Thymus (tissue), 11 donors: Measurements from ENCODE around the gene TRAPPC2B. TPM values are rescaled to one million over a fixed set of nuclear protein-coding genes. Genes with fewer than 3 reads are reported as not detected.
A peak's percentile ranks its signal among the peaks of the same experiment; 100 is the strongest.

Experiments
- DNase-seq, 9 donors: peaks; one replicate each; pipeline ENCODE4 v3.0.0-alpha.2; 2013; ENCODE audit warnings: low spot score in 9 of 9, low read depth in 6 of 9, missing footprints in 1 of 9
- H3K27ac ChIP-seq, 2 donors: one replicate each; pipeline ENCODE4 v1.5.1; 2013; ENCODE audit warnings: control low read depth in 1 of 2, low read depth in 1 of 2, low read length in 1 of 2, mild to moderate bottlenecking in 1 of 2, moderate library complexity in 1 of 2
- H3K27me3 ChIP-seq, 2 donors: one replicate each; pipeline ENCODE4 v1.5.1; 2013; ENCODE audit warnings: low read length in 1 of 2; ENCODE audit not compliant: control insufficient read depth in 2 of 2, insufficient read depth in 1 of 2
- H3K36me3 ChIP-seq, 2 donors: one replicate each; pipeline ENCODE4 v1.5.1; 2013; ENCODE audit warnings: low read length in 1 of 2, mild to moderate bottlenecking in 1 of 2, moderate library complexity in 1 of 2; ENCODE audit not compliant: control insufficient read depth in 2 of 2, insufficient read depth in 2 of 2
- H3K4me1 ChIP-seq, 2 donors: one replicate each; pipeline ENCODE4 v1.5.1; 2013; ENCODE audit warnings: low read length in 2 of 2; ENCODE audit not compliant: control insufficient read depth in 2 of 2, insufficient read depth in 2 of 2
- H3K4me3 ChIP-seq, 2 donors: one replicate each; pipeline ENCODE4 v1.5.1; 2013; ENCODE audit warnings: low read length in 2 of 2, control low read depth in 1 of 2, mild to moderate bottlenecking in 1 of 2
- H3K9me3 ChIP-seq, 2 donors: one replicate each; pipeline ENCODE4 v1.5.1; 2013; ENCODE audit warnings: low read length in 1 of 2, mild to moderate bottlenecking in 1 of 2; ENCODE audit not compliant: control insufficient read depth in 2 of 2, insufficient read depth in 1 of 2
- WGBS: extraction: QIAGEN DNeasy Blood & Tissue Kit; methylation state at CpG from one replicate; pipeline ENCODE4 v1.1.7; 2013; 5-methylcytosine and 5-hydroxymethylcytosine counted together
- polyA plus RNA-seq: library from polyadenylated mRNA; stranded (reverse); fragments of 200-250 nt; gene quantifications from one replicate; pipeline ENCODE4 v1.2.3, GENCODE V29; 2013
- total RNA-seq: library from RNA; stranded (reverse); fragments of 120-200 nt; gene quantifications from one replicate; pipeline ENCODE4 v1.2.4, GENCODE V29; 2013
- donor health status: healthy.

The TRAPPC2B gene
- total and polyA plus RNA-seq, 2 donors: 23.7 to 42.2 TPM

DNA sequence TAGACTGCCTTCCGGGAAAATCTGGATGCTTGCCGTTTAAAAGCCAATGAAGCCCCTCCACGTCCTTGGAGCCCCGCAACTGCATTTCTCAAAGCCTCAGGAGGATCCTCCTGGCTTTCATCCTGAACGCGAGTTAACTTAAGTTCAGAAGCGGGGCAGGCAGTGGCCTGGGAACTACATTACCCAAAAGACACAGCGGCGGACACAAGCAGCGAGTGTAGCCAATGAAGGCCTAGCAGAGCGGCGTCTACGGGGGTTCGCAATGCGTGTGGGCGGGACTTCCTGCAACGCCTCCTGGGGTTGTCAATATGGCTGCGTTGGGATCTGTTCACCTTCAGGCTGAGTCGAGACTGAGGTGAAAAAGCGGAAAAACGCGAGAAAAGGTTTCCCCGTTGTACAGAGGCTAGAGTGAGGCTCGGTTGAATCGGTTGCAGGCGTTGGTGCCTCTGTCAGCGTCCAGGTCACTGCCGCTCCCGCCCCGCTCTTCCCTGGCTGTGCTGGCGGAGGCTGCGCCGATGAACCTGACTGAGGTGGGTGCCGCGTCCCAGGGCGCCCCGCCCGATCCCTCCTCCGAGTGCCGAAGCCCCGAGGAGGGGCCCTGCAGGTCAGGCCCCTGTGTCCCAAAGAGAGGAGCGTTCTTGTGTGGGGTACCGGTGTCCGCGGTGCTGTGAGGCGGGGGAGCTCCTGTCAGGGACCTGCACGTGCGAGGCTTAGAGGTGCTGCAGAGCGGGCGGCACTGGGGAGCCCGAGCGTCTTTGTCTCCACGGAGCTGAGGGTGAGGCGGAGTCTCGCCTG is 47.7 kb downstream of the TRAPPC2B start, which contains the start of gene ZNF17:
Gene ZNF17, plus strand, starts transcription at position 285 of the 795 bp plus-strand sequence. CDS start 2,455 bp downstream, outside the sequence.
- peak; percentile 82 to 96 (median 91) for DNase-seq
- peaks cover 9 to 12% of the 10 kb centered on the region in 2 donors for H3K4me1 ChIP-seq
- H3K4me3 ChIP-seq: peak within 1 kb of the TSS; percentile 87 to 90
- peaks cover 3 to 19% of the 10 kb centered on the region in 2 donors for H3K36me3 ChIP-seq
- H3K9me3 ChIP-seq: no peaks in the 10 kb centered on the region
- WGBS: under 1% methylated on average over 55 of the region's 55 CpGs
- H3K27ac ChIP-seq: peak within 1 kb of the TSS; percentile 6 to 64
- no peaks in the 10 kb centered on the region for H3K27me3 ChIP-seq

Other genes with a start within 250 kb of the TRAPPC2B start
- not detected for gene USP29, start 243.6 kb upstream of the TRAPPC2B start, total RNA-seq
- not detected for gene USP29, start 243.6 kb upstream of the TRAPPC2B start, polyA plus RNA-seq
- gene ZIM3, start 218.3 kb upstream of the TRAPPC2B start, total RNA-seq: not detected
- not detected for gene ZIM3, start 218.3 kb upstream of the TRAPPC2B start, polyA plus RNA-seq
- 0.05 TPM for gene DUXA, start 196.1 kb upstream of the TRAPPC2B start, total RNA-seq
- 0.05 TPM for gene DUXA, start 196.1 kb upstream of the TRAPPC2B start, polyA plus RNA-seq
- gene ZNF264, start 172.1 kb upstream of the TRAPPC2B start, total RNA-seq: 27.8 TPM
- gene ZNF264, start 172.1 kb upstream of the TRAPPC2B start, polyA plus RNA-seq: 6.3 TPM
- 1.5 TPM for gene AURKC, start 132.5 kb upstream of the TRAPPC2B start, total RNA-seq
- gene AURKC, start 132.5 kb upstream of the TRAPPC2B start, polyA plus RNA-seq: 4.5 TPM
- 11.1 TPM for gene ZNF805, start 122.9 kb upstream of the TRAPPC2B start, total RNA-seq
- gene ZNF805, start 122.9 kb upstream of the TRAPPC2B start, polyA plus RNA-seq: 1.3 TPM
- gene ZNF460, start 83.1 kb upstream of the TRAPPC2B start, total RNA-seq: 20.7 TPM
- 1.4 TPM for gene ZNF460, start 83.1 kb upstream of the TRAPPC2B start, polyA plus RNA-seq
- gene ZNF543, start 43.1 kb upstream of the TRAPPC2B start, total RNA-seq: 10.3 TPM
- 3.9 TPM for gene ZNF543, start 43.1 kb upstream of the TRAPPC2B start, polyA plus RNA-seq
- gene ZNF304, start 12.3 kb upstream of the TRAPPC2B start, total RNA-seq: 10.7 TPM
- 7.9 TPM for gene ZNF304, start 12.3 kb upstream of the TRAPPC2B start, polyA plus RNA-seq
- 4.3 TPM for gene ZNF547, start within 50 bp of the TRAPPC2B start, total RNA-seq
- gene ZNF547, start within 50 bp of the TRAPPC2B start, polyA plus RNA-seq: 7.2 TPM
- gene ZNF548, start 26.3 kb downstream of the TRAPPC2B start, total RNA-seq: 14.7 TPM
- 26.4 TPM for gene ZNF548, start 26.3 kb downstream of the TRAPPC2B start, polyA plus RNA-seq
- gene ZNF17, start 47.6 kb downstream of the TRAPPC2B start, total RNA-seq: 10.4 TPM
- 5.3 TPM for gene ZNF17, start 47.6 kb downstream of the TRAPPC2B start, polyA plus RNA-seq
- 11.2 TPM for gene ZNF749, start 71.8 kb downstream of the TRAPPC2B start, total RNA-seq
- gene ZNF749, start 71.8 kb downstream of the TRAPPC2B start, polyA plus RNA-seq: 8.5 TPM
- gene VN1R1, start 93.6 kb downstream of the TRAPPC2B start, total RNA-seq: 0.42 TPM
- 0.48 TPM for gene VN1R1, start 93.6 kb downstream of the TRAPPC2B start, polyA plus RNA-seq
- gene ZNF772, start 114.0 kb downstream of the TRAPPC2B start, total RNA-seq: 17.0 TPM
- 3.6 TPM for gene ZNF772, start 114.0 kb downstream of the TRAPPC2B start, polyA plus RNA-seq
- gene ZNF419, start 124.2 kb downstream of the TRAPPC2B start, total RNA-seq: 10.7 TPM
- gene ZNF419, start 124.2 kb downstream of the TRAPPC2B start, polyA plus RNA-seq: 12.2 TPM
- gene ZNF773, start 136.4 kb downstream of the TRAPPC2B start, total RNA-seq: 9.6 TPM
- gene ZNF773, start 136.4 kb downstream of the TRAPPC2B start, polyA plus RNA-seq: 7.0 TPM
- 7.0 TPM for gene ZNF549, start 163.8 kb downstream of the TRAPPC2B start, total RNA-seq
- 6.3 TPM for gene ZNF549, start 163.8 kb downstream of the TRAPPC2B start, polyA plus RNA-seq
- gene ZNF550, start 196.3 kb downstream of the TRAPPC2B start, total RNA-seq: 11.8 TPM
- 8.0 TPM for gene ZNF550, start 196.3 kb downstream of the TRAPPC2B start, polyA plus RNA-seq
- gene ZNF416, start 215.4 kb downstream of the TRAPPC2B start, total RNA-seq: 7.1 TPM
- gene ZNF416, start 215.4 kb downstream of the TRAPPC2B start, polyA plus RNA-seq: 4.4 TPM
- gene ZIK1, start 220.6 kb downstream of the TRAPPC2B start, total RNA-seq: 12.2 TPM
- gene ZIK1, start 220.6 kb downstream of the TRAPPC2B start, polyA plus RNA-seq: 6.0 TPM
- gene ZNF530, start 236.3 kb downstream of the TRAPPC2B start, total RNA-seq: 6.2 TPM
- gene ZNF530, start 236.3 kb downstream of the TRAPPC2B start, polyA plus RNA-seq: 3.9 TPM